BLaER1 (cell line): Measurements from ENCODE around the gene COL26A1.

Source experiments
- H3K27ac ChIP-seq: shearing (Covaris generic); formaldehyde crosslinking; 2 replicates; pipeline ENCODE4 v1.8.1; 2022
- H3K27me3 ChIP-seq: shearing (Covaris generic); formaldehyde crosslinking; 2 replicates; pipeline ENCODE4 v1.8.1; 2022
- H3K36me3 ChIP-seq: shearing (Covaris generic); formaldehyde crosslinking; 2 replicates; pipeline ENCODE4 v1.8.1; 2022
- H3K4me1 ChIP-seq: shearing (Covaris generic); formaldehyde crosslinking; 2 replicates; pipeline ENCODE4 v1.8.1; 2022
- H3K4me2 ChIP-seq: shearing (Covaris generic); formaldehyde crosslinking; 2 replicates; pipeline ENCODE4 v1.8.1; 2022
- H3K4me3 ChIP-seq: shearing (Covaris generic); formaldehyde crosslinking; 2 replicates; pipeline ENCODE4 v1.8.1; 2022
- H3K9ac ChIP-seq: shearing (Covaris generic); formaldehyde crosslinking; 2 replicates; pipeline ENCODE4 v1.8.1; 2022
- H3K9me3 ChIP-seq: shearing (Covaris generic); formaldehyde crosslinking; 2 replicates; pipeline ENCODE4 v1.8.1; 2022
- H4K20me1 ChIP-seq: shearing (Covaris generic); formaldehyde crosslinking; 2 replicates; pipeline ENCODE4 v1.8.1; 2022
- Cebpa-rat ChIP-seq: shearing (Covaris generic); IDR thresholded peaks from 2 replicates; pipeline ENCODE4 v1.8.1; 2022

Gene COL26A1

DNA sequence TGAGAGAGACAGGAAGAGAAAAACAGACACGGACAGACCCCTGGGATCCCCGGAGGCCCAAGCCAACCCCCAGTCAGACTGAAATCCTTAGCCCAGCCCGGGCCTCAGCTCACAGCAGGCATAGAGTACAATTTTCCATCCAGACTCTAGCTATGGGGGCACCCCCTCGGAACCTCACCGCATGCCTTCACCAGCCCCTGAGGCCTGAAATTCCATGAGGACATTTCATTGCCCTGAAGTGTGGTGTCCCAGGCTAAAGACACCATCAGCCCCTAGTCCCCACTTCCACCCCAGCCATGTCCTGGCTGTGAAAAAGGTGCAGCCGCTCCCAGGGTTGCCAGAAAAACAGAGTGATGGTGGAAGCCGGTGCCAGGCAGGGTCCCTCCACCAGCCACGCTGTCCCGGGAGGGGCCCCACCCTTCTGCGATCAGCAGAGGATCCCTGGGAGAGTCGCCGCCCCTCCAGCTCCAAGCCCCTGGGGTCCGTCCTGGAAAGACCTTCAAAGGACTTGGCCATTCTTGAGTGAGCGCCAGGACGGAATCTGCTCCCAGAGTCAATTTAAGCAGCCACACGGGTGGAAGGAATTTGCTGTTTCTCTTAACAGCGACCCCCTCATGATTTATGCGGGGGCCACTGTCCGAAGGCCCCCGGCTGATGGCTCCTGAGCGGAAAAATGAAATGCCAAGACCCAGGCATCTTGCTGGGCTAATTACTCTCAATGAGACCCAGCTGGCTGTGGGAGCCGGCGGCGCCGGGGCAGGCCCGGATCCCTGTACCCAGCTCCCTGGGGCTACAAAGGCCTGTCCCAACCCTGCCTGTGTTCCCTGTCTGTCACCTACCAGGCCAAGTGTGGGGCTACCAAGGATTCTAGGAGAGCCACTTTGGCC lies 243.2 kb downstream of the COL26A1 start:
- Histone ChIP-seq H4K20me1 (no peaks in the 10 kb centered on the region), H3K27ac (peak overlapping the region; percentile 9; the same call in 1 of the 2 replicates), H3K9ac (0 out of 2 replicates have a peak overlapping the region, but pooled peaks have one; percentile 29), H3K4me3 (no peak overlapping the region), H3K36me3 (no peaks in the 10 kb centered on the region), H3K4me2 (no peak overlapping the region), H3K9me3 (no peaks in the 10 kb centered on the region), H3K4me1 (peaks cover 15% of the 10 kb centered on the region), H3K27me3 (no peaks in the 10 kb centered on the region)
- TF ChIP-seq Cebpa-rat: no peak

DNA sequence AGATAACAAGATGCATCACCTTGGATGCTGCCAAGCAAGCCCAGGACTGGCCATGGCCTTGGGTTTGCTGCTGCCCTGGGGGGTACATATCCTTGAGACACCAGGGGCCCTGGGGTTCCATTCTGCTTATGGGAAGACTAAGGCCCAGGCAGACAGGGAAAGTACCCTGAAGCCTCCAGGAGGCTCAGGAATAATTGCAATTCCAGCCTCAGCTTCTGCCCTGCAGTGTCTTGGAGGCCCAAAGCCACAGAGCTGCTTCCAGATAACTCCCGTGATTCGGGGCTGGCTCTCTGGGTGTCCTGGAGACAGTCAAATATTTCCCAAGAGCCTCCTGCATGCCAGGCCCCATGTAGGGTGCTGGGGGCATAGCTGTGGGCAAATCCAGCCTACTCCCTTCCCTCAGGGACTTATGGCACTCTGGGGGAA lies 243.8 kb downstream of the COL26A1 start:
- H3K9ac ChIP-seq: no peak overlapping the region
- no peaks in the 10 kb centered on the region for H4K20me1 ChIP-seq
- H3K27me3 ChIP-seq: no peaks in the 10 kb centered on the region
- TF ChIP-seq Cebpa-rat: no peak
- no peaks in the 10 kb centered on the region for H3K9me3 ChIP-seq
- peaks cover 15% of the 10 kb centered on the region for H3K4me1 ChIP-seq
- H3K4me2 ChIP-seq: no peak overlapping the region
- no peak overlapping the region for H3K4me3 ChIP-seq
- no peaks in the 10 kb centered on the region for H3K36me3 ChIP-seq
- no peak overlapping the region for H3K27ac ChIP-seq
